Neuronal stem cell (in vitro differentiated cells): ENCODE data around the gene PLVAP.

Experiments used
- DNase-seq: peaks from one replicate; pipeline ENCODE4 v3.0.0-alpha.2; 2013; ENCODE audit warnings: low spot score
- H2AFZ ChIP-seq: one replicate; pipeline ENCODE4 v1.6.1; 2013; ENCODE audit warnings: mild to moderate bottlenecking, low read length, inconsistent platforms
- H2AK5ac ChIP-seq: 2 replicates; pipeline ENCODE4 v1.6.1; 2013; ENCODE audit warnings: low read depth, mild to moderate bottlenecking, inconsistent platforms, low read length, moderate library complexity, mixed read lengths
- H2BK120ac ChIP-seq: 2 replicates; pipeline ENCODE4 v1.6.1; 2013; ENCODE audit warnings: low read depth, mild to moderate bottlenecking, inconsistent platforms, low read length, moderate library complexity, mixed read lengths
- H2BK12ac ChIP-seq: one replicate; pipeline ENCODE4 v1.6.1; 2013; ENCODE audit warnings: low read length, inconsistent platforms
- H2BK15ac ChIP-seq: 2 replicates; pipeline ENCODE4 v1.6.1; 2013; ENCODE audit warnings: mild to moderate bottlenecking, low read length, inconsistent platforms, mixed read lengths
- H2BK5ac ChIP-seq: one replicate; pipeline ENCODE4 v1.6.1; 2013; ENCODE audit warnings: inconsistent platforms, mild to moderate bottlenecking, low read length, moderate library complexity
- H3K14ac ChIP-seq: one replicate; pipeline ENCODE4 v1.6.1; 2013; ENCODE audit warnings: low read length, inconsistent platforms
- H3K18ac ChIP-seq: 2 replicates; pipeline ENCODE4 v1.6.1; 2013; ENCODE audit warnings: low read length, inconsistent platforms
- H3K23ac ChIP-seq: 2 replicates; pipeline ENCODE4 v1.6.1; 2013; ENCODE audit warnings: low read depth, mild to moderate bottlenecking, mixed read lengths, low read length, inconsistent platforms; ENCODE audit not compliant: poor library complexity
- H3K27ac ChIP-seq: replicated peaks from 3 replicates; pipeline ENCODE4 v1.5.1; 2013; ENCODE audit warnings: low read length, inconsistent platforms
- H3K27me3 ChIP-seq, 3 experiments: 2 replicates each; pipeline ENCODE4 v1.6.1; 2013; ENCODE audit warnings: low read length in 3 of 3, mild to moderate bottlenecking in 2 of 3, inconsistent platforms in 1 of 3, low read depth in 1 of 3, mixed read lengths in 1 of 3, moderate library complexity in 1 of 3; ENCODE audit not compliant: control insufficient read depth in 3 of 3, insufficient read depth in 3 of 3
- H3K36me3 ChIP-seq, 2 donors: replicated peaks in 1 of 2; 2 replicates each; pipeline ENCODE4 v1.6.1; 2013; ENCODE audit warnings: low read length in 2 of 2; ENCODE audit not compliant: control insufficient read depth in 2 of 2, insufficient read depth in 2 of 2
- H3K4ac ChIP-seq: 2 replicates; pipeline ENCODE4 v1.6.1; 2013; ENCODE audit warnings: inconsistent platforms, mild to moderate bottlenecking, low read length, moderate library complexity
- H3K4me1 ChIP-seq, 2 donors: 1 replicate in 1 of 2; 2 replicates in 1 of 2; pipeline ENCODE4 v1.6.1; 2013; ENCODE audit warnings: low read length in 2 of 2, low read depth in 1 of 2; ENCODE audit not compliant: control insufficient read depth in 2 of 2, insufficient read depth in 1 of 2
- H3K4me2 ChIP-seq: one replicate; pipeline ENCODE4 v1.6.1; 2013; ENCODE audit warnings: mild to moderate bottlenecking, low read length, inconsistent platforms; ENCODE audit not compliant: insufficient read depth, poor library complexity, severe bottlenecking
- H3K4me3 ChIP-seq, 2 donors: 2 replicates each; pipeline ENCODE4 v1.5.1; 2013; ENCODE audit warnings: low read length in 2 of 2, mild to moderate bottlenecking in 2 of 2, inconsistent platforms in 1 of 2, moderate library complexity in 1 of 2
- H3K79me1 ChIP-seq: one replicate; pipeline ENCODE4 v1.6.1; 2013; ENCODE audit warnings: low read depth, mild to moderate bottlenecking, inconsistent platforms, low read length, moderate library complexity
- H3K9ac ChIP-seq: one replicate; pipeline ENCODE4 v1.6.1; 2013; ENCODE audit warnings: mild to moderate bottlenecking, low read depth, low read length, inconsistent platforms; ENCODE audit not compliant: poor library complexity
- H3K9me3 ChIP-seq, 2 donors: replicated peaks in 1 of 2; 2 replicates each; pipeline versions ENCODE3 to v1.6.1; 2013; ENCODE audit warnings: low read length in 2 of 2, mild to moderate bottlenecking in 2 of 2, inconsistent platforms in 1 of 2, low read depth in 1 of 2, mixed read lengths in 1 of 2, moderate library complexity in 1 of 2; ENCODE audit not compliant: control insufficient read depth in 2 of 2, insufficient read depth in 1 of 2
- H4K8ac ChIP-seq: one replicate; pipeline ENCODE4 v1.6.1; 2013; ENCODE audit warnings: low read depth, mild to moderate bottlenecking, inconsistent platforms, low read length, moderate library complexity
- H4K91ac ChIP-seq: one replicate; pipeline ENCODE4 v1.6.1; 2013; ENCODE audit warnings: low read length, low read depth, mild to moderate bottlenecking, inconsistent platforms; ENCODE audit not compliant: poor library complexity
- WGBS, 2 donors: extraction: QIAGEN DNeasy Blood & Tissue Kit; methylation state at CpG; one replicate each; pipeline ENCODE4 v1.1.7; 2013; ENCODE audit warnings: missing lambda C conversion rate in 2 of 2, mixed read lengths in 1 of 2; ENCODE audit not compliant: insufficient read length in 2 of 2, insufficient replicate concordance in 1 of 2; ENCODE audit errors: extremely low coverage in 2 of 2; 5-methylcytosine and 5-hydroxymethylcytosine counted together

The PLVAP gene

DNA sequence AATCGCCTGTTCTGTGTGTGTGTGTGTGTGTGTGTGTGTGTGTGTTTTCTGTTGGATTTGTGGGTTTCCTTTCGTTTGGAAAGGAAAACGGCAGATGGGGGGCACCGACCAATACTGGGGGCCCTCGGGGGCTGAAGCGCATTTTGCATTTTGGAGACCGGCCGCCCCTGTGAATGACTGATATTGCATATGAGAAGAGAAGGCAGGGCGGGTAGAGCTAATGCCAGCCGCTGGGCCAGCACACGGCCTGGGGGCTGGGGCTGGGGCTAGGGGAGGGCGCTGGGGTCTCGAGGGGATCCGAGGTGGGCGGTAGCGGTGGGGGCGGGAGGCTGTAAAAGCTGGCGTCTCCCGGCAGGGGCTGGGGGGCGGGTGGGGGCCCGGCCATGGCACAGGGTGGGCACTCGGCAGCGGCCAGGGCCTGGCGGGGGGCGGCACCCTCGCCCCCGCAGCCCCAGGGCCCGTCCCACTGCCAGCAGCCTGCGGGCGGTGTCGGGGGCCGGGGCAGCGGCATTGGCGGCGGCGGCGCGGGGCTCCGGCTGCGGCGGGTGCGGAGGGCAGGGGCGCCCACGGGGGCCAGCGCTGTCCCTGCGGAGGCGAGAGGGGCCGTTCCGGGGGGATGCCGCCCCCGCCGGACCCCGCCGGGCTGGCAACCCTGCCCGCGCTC, 53.7 kb downstream of the PLVAP start:
- Histone ChIP-seq H3K4ac (no peak overlapping the region), H4K91ac (no peak overlapping the region), H2BK15ac (no peak overlapping the region), H3K18ac (no peak overlapping the region), H3K4me1 (peaks cover 0 to 15% of the 10 kb centered on the region in 2 donors), H3K79me1 (peaks cover 13% of the 10 kb centered on the region), H3K4me2 (no peak overlapping the region), H3K4me3 (no peak overlapping the region), H2AFZ (no peak overlapping the region), H3K9ac (no peak overlapping the region), H2AK5ac (no peak overlapping the region), H3K27ac (no peak overlapping the region), H2BK5ac (no peak overlapping the region), H4K8ac (no peak overlapping the region), H3K14ac (no peak overlapping the region), H3K36me3 (peaks cover 26 to 79% of the 10 kb centered on the region in 2 donors), H3K27me3 (no peaks in the 10 kb centered on the region), H3K9me3 (peaks cover 0 to 2% of the 10 kb centered on the region in 2 donors), H2BK120ac (no peak overlapping the region), H2BK12ac (no peak overlapping the region), H3K23ac (no peak overlapping the region)
- no CpG with 5 or more reads among the region's 56 CpGs for WGBS, 2 donors
- DNase-seq: no peak

DNA sequence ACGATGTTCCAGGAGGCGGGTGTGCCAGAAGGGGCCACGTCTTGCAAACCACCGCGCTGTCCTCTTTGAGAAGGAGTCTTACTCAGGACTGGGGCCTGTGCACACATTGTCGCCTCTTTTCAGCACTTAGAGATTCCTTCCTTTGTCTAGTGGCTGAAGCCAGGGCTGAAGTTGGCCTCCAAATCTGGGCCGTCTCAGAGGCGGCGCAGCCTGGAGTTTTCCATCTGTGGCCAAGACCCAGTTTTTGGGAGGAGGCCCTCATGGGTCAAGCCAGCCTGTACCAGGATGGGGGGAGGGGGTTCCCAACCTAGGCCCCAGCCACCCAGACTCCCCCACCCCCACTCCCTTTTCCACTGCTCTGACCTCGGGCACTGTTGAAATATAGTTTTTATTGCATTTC, 54.3 kb downstream of the PLVAP start:
- no peak overlapping the region for H2BK12ac ChIP-seq
- H3K4me2 ChIP-seq: no peak overlapping the region
- peaks cover 0 to 2% of the 10 kb centered on the region in 2 donors for H3K9me3 ChIP-seq
- peak overlapping the region; percentile 16 for H3K23ac ChIP-seq
- H4K8ac ChIP-seq: no peak overlapping the region
- WGBS, 2 donors: no CpG with 5 or more reads among the region's 10 CpGs
- H3K27ac ChIP-seq: peak overlapping the region; percentile 21
- H3K9ac ChIP-seq: no peak overlapping the region
- H2AK5ac ChIP-seq: no peak overlapping the region
- H3K4me3 ChIP-seq: no peak overlapping the region
- H3K4ac ChIP-seq: no peak overlapping the region
- H3K27me3 ChIP-seq: no peaks in the 10 kb centered on the region
- peaks cover 26 to 78% of the 10 kb centered on the region in 2 donors for H3K36me3 ChIP-seq
- H4K91ac ChIP-seq: no peak overlapping the region
- H2BK5ac ChIP-seq: no peak overlapping the region
- DNase-seq: no peak
- H3K14ac ChIP-seq: no peak overlapping the region
- H2BK15ac ChIP-seq: no peak overlapping the region
- no peak overlapping the region for H2BK120ac ChIP-seq
- H3K18ac ChIP-seq: no peak overlapping the region
- H3K4me1 ChIP-seq: peaks cover 0 to 15% of the 10 kb centered on the region in 2 donors
- peaks cover 13% of the 10 kb centered on the region for H3K79me1 ChIP-seq
- H2AFZ ChIP-seq: no peak overlapping the region

- no CpG with 5 or more reads among the region's 19 CpGs for WGBS, 2 donors
These were observed 55.3 kb downstream of the PLVAP start for GRCh38 chr19:17321655-17322489.

GRCh38 chr19:17320435-17320834, 56.7 kb downstream of the PLVAP start:
- no peak overlapping the region for H4K91ac ChIP-seq
- no peak overlapping the region for H4K8ac ChIP-seq
- H3K4me3 ChIP-seq: no peak overlapping the region
- H2BK12ac ChIP-seq: no peak overlapping the region
- WGBS, 2 donors: no CpG with 5 or more reads among the region's 11 CpGs
- no peak for DNase-seq
- peaks cover 28 to 68% of the 10 kb centered on the region in 2 donors for H3K36me3 ChIP-seq
- no peak overlapping the region for H3K27ac ChIP-seq
- H3K4me1 ChIP-seq: peaks cover 0 to 7% of the 10 kb centered on the region in 2 donors
- no peak overlapping the region for H3K14ac ChIP-seq
- H2BK5ac ChIP-seq: peak overlapping the region; percentile 24
- H3K23ac ChIP-seq: peak overlapping the region; percentile 65
- H3K9ac ChIP-seq: peak overlapping the region; percentile 30
- H2BK120ac ChIP-seq: no peak overlapping the region
- H2BK15ac ChIP-seq: no peak overlapping the region
- no peak overlapping the region for H3K4me2 ChIP-seq
- peaks cover 15% of the 10 kb centered on the region for H3K79me1 ChIP-seq
- peaks cover 0 to 2% of the 10 kb centered on the region in 2 donors for H3K9me3 ChIP-seq
- no peak overlapping the region for H2AK5ac ChIP-seq
- H3K27me3 ChIP-seq: no peaks in the 10 kb centered on the region
- no peak overlapping the region for H2AFZ ChIP-seq
- H3K18ac ChIP-seq: no peak overlapping the region
- H3K4ac ChIP-seq: no peak overlapping the region

More at GRCh38 chr19:17321655-17322489, 55.3 kb downstream of the PLVAP start:
- Histone ChIP-seq H3K9ac (peak overlapping the region; percentile 47), H3K27me3 (no peaks in the 10 kb centered on the region), H3K4me2 (no peak overlapping the region), H3K9me3 (peaks cover 0 to 2% of the 10 kb centered on the region in 2 donors), H2AK5ac (no peak overlapping the region), H4K91ac (peak overlapping the region; percentile 1), H2AFZ (no peak overlapping the region), H2BK12ac (no peak overlapping the region), H3K23ac (peak overlapping the region; percentile 40), H2BK15ac (no peak overlapping the region), H3K79me1 (peaks cover 10% of the 10 kb centered on the region), H3K4me3 (no peak overlapping the region), H3K18ac (peak overlapping the region; percentile 80), H4K8ac (peak overlapping the region; percentile 56), H3K4ac (peak overlapping the region; percentile 76), H2BK5ac (peak overlapping the region; percentile 82), H3K36me3 (peaks cover 26 to 68% of the 10 kb centered on the region in 2 donors), H3K14ac (no peak overlapping the region), H3K4me1 (peaks cover 0 to 7% of the 10 kb centered on the region in 2 donors), H3K27ac (peak overlapping the region; percentile 21), H2BK120ac (no peak overlapping the region)
- no peak for DNase-seq
